GM18517 (cell line): ENCODE measurements around the gene ACOXL.

Experiments used
- ATAC-seq: cut with Tn5 transposase; IDR thresholded peaks from one replicate; pipeline ENCODE4 v1.9.1; 2021; ENCODE audit warnings: mild to moderate bottlenecking, moderate library complexity; ENCODE audit not compliant: unreplicated experiment

The ACOXL gene

DNA sequence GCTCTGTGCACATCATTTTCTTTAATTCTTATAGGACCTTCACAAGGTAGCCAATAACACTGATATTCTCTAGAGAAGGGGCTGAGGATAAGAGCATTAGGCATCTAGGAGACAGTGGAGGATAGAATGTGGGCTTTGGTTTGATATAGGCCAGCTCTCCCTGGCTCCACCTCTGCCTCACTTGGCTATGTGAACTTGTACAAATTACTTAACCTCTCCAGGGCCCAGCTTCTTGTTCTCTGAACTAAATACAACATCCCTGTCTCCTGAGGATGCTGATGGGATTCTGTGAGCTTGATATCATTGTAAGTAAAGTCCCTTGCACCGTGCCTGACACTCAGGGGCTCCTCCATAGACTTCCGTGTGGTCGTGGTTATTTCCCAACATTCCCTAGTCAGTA lies 87.3 kb downstream of the ACOXL start:
- no peak for ATAC-seq

DNA sequence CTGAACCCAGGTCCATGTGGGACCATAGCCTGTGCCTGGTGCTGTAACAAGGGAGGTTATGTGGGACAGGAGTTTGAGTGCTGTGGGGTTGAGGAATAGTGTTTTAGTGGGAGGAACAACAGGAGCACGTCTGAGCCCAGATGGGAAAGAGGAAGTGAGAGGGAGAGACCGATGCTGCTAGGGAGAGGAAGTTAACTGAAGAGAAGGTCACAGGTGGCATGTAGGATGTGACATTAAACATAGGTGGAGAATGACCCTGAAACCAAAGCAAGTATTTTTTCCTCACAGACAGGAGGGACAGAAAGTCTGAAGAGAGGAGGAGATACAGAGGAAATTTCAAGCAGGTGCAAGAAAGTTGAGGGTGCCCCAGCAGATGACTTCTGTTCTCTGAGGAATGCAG lies 87.8 kb downstream of the ACOXL start:
- ATAC-seq, result peak; percentile 60

GRCh38 chr2:110823165-110823564 lies 90.8 kb downstream of the ACOXL start:
- no peak for ATAC-seq

- ATAC-seq, result no peak
Measured at GRCh38 chr2:110827511-110827910, 95.1 kb downstream of the ACOXL start.

GRCh38 chr2:110828330-110828729 lies 96.0 kb downstream of the ACOXL start:
- no peak for ATAC-seq

DNA sequence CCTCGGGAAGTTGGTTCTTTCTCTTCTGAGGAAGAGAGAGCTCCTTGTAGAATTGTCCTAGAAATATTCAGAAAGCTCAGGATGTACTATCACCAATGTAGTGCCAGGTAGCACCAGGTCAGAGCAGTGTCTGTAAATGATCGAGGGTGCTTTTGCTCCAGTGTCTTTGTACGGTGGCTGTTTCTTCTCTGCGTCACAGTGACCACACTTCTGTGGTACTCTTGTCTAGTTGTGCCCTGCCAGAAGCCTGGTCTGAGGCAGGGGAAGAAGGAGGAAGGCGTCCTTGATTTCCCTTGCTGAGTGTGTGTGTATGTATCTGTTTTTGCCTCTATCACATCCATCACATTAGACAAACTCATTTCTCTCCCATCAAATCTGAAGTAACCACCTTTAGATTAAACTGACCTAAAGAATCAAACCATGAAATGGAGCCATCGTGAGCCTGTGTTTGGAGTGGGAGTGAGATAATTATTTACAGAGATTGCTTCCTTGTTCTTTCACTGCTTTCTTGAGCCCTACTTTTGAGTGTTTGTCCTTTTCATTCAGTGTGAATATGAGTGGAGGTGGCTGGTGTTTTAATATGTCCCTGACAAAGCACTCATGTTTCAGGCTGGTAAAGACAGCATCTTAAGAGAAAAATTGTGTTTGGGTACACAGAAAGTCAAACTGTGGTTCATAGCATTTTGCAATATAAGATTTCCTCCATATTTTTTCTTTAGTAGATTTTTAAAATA lies 97.2 kb downstream of the ACOXL start:
- ATAC-seq, result no peak

DNA sequence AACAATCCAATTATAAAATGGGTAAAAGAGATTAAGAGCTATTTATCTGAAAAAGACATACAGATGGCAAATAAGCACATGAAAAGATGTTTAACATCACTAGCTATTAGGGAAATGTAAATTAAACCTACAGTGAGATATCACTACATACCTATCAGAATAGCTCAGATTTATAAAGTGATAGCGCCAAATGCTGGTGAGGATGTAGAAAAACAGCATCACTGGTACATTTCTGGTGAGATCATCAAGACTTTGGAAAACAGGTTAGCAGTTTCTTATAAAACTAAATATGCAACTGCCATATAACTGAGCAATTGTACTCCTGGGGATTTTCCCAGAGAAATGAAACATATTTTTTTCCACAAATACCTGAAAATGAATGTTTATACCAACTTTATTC lies 100.4 kb downstream of the ACOXL start:
- ATAC-seq, result no peak

GRCh38 chr2:110834134-110834827 lies 101.9 kb downstream of the ACOXL start:
- ATAC-seq, result no peak

- no peak for ATAC-seq
Measured at GRCh38 chr2:110836671-110837070, 104.3 kb downstream of the ACOXL start.

GRCh38 chr2:110837446-110838409 lies 105.4 kb downstream of the ACOXL start:
- ATAC-seq, result no peak

GRCh38 chr2:110838657-110839384 lies 106.4 kb downstream of the ACOXL start:
- ATAC-seq, result no peak

- ATAC-seq, result no peak
Measured at GRCh38 chr2:110840508-110840907, 108.1 kb downstream of the ACOXL start.

GRCh38 chr2:110842048-110842447 lies 109.7 kb downstream of the ACOXL start:
- no peak for ATAC-seq

DNA sequence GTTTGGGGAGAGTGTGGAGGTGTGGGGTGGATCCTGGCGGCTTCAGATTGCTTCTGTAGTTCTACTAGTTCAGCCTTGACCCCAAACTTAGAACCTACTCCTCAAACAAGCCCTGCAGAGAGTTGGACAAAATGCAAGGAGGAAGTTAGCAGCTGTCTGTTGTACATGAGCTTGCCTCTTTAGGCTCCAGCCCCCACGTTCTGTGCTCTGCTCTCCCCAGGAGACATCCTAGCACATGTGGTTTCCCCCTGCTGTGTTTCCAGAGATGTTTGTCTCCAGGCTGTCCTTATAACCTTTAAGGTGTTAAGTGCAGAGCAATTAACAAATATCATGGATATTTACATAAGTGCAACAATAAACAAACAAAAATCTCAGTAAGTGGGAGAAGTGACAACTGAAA lies 111.1 kb downstream of the ACOXL start:
- no peak for ATAC-seq

DNA sequence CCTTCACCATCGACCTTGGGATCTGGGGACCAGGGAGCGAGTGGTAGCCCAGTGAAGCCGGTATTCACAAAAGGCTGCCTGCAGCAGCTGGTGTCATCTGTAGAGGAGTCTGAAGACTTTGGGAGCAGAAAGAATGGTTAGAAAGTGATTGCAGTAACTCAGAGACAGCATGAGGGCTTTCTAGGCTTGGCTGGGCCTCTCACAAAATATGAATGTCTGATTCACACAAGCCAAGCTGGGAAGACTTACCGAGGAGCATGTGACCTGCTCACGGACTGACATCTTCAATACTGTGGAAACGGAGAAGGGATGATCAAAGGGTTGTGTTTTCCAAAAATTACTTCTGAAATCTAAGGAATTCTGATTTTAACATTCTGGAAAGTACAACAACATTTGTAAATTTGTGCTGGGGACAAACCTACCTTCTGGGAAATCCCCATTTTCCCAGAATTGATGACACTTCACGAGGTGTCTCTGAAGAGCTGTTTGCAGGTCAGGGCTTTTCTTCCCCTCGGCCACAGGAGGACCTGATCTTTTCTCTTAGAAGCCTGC lies 111.7 kb downstream of the ACOXL start:
- ATAC-seq, result no peak

DNA sequence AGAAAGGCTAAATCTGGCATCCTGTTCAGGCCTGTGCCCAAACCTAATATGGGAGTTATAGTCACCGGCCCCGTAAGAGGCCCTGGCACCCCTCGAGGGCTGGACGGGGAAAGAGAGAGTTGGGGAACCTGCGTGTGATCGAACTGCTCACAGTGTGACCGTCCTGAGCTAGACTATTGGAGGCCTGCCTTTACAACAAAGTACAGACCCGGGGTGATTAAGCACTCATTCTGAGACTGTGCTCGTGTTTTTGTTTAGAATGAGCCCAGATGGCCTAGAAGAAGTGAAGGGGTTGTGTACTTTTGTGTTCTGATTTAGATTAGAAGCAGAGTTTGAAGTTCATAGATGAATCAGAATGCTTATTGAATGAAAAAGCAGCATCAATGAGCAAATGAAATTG lies 115.3 kb downstream of the ACOXL start:
- no peak for ATAC-seq

GRCh38 chr2:110848071-110848470 lies 115.7 kb downstream of the ACOXL start:
- no peak for ATAC-seq

DNA sequence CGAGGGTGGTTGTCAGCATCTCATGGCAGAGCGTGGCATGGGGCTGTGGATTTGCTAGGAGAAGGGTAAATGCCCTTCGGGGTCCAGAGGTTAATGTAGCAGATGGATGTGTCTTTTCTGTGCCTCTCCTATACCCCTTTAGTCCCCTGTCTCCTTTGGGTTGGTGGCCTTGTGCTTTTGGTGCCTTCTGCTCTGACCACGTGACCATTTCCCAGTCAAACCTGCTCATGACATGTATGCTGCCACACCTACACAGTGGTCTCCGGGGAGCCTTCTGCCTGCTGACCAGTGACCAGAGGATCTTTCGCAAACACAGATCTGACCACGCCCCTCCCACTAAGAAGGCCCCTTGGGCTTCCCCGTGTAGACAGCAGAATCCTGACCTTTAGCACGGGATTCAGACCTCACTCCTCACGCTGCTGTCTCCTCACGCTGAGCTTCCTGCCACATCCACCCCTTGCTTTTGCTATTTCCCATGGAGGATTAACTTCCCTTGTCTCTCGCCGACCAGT lies 116.2 kb downstream of the ACOXL start:
- no peak for ATAC-seq

DNA sequence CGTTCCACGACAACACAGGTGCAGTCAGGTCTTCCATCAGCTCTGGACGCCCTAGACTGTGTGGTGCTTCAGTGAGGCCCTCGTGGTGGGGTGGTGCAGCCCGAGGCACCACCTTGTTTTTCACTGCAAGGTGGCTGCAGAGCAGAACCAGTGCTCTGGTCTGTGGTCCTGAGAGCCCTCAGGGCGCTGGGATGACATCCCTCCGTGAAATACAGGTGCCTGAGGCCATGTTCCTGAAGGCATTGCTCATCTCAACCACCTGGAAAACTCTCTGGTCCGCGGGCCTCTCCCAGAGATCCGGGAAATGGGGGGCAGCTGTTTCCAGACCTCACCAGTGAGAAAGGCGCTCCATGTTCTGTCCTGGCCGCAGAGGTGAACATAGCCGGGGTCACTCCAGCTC lies 119.2 kb downstream of the ACOXL start:
- ATAC-seq, result no peak

DNA sequence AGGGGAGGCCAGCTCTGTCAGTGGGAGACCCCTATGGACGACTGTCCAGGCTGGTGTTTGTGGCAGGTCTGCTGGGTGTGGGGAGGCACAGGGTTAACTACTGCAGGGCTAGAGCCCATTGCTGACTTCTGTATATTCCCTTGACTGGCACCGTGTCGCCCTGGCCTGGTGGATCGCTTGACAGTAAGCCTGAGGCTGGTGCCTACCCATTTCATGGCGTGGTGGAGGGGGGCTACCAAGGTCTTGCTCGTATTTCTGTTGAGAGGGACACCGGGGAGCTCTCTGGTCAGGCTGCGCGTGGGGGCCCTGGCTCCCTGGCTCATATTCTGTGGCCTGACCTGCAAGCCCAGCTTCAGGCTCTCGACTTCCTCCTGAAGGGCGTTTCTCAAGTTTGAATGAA lies 119.7 kb downstream of the ACOXL start:
- ATAC-seq, result no peak
